Suprapubic skin (tissue), 3 donors: Measurements from ENCODE around the gene KCNJ16.

ENCODE experiments used
- CTCF ChIP-seq, 2 donors: fragments of 200-600 bp in 1 of 2; fragments of 450-650 bp in 1 of 2; sonication (generic) in 1 of 2; IDR thresholded peaks; one replicate each; pipeline ENCODE4 v1.5.1; 2016 to 2019; ENCODE audit warnings: antibody characterized with exemption in 2 of 2, mild to moderate bottlenecking in 1 of 2, moderate library complexity in 1 of 2
- POLR2AphosphoS5 ChIP-seq, 3 donors: sonication (generic); formaldehyde crosslinking; IDR thresholded peaks; one replicate each; pipeline ENCODE4 v1.6.1; 2017; ENCODE audit warnings: antibody characterized with exemption in 3 of 3

GRCh38 chr17:70095455-70095854, 20.4 kb downstream of the KCNJ16 start:
- TF ChIP-seq POLR2AphosphoS5 (IDR thresholded peaks at IDR 0.05) (no peak), CTCF (IDR thresholded peaks at IDR 0.05) (no peak)
